Stimulated activated CD4-positive, alpha-beta T cell treated with anti-CD3 and anti-CD28 coated beads, Interleukin-4, amount 100 ng/mL, for 4 hours (primary cell): ENCODE data around the gene ARSH.
A peak's percentile ranks its signal among the peaks of the same experiment; 100 is the strongest.
"Not testable (repeated sequence)": the region's sequence is repeated elsewhere in the genome, so short reads cannot be mapped to it uniquely, and the experiment has no call there.

Source experiments
- DNase-seq, 2 experiments: peaks; one replicate each; pipeline ENCODE4 v3.0.0-alpha.2; 2020

The ARSH gene, protein sequence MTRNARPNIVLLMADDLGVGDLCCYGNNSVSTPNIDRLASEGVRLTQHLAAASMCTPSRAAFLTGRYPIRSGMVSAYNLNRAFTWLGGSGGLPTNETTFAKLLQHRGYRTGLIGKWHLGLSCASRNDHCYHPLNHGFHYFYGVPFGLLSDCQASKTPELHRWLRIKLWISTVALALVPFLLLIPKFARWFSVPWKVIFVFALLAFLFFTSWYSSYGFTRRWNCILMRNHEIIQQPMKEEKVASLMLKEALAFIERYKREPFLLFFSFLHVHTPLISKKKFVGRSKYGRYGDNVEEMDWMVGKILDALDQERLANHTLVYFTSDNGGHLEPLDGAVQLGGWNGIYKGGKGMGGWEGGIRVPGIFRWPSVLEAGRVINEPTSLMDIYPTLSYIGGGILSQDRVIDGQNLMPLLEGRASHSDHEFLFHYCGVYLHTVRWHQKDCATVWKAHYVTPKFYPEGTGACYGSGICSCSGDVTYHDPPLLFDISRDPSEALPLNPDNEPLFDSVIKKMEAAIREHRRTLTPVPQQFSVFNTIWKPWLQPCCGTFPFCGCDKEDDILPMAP

GRCh38 chrX:3006495-3006894, at the start of gene ARSH:
Gene ARSH, plus strand, starts transcription at chrX:3006546. Its CDS starts 67 bp downstream, at chrX:3006613.
- no peak for DNase-seq

DNA sequence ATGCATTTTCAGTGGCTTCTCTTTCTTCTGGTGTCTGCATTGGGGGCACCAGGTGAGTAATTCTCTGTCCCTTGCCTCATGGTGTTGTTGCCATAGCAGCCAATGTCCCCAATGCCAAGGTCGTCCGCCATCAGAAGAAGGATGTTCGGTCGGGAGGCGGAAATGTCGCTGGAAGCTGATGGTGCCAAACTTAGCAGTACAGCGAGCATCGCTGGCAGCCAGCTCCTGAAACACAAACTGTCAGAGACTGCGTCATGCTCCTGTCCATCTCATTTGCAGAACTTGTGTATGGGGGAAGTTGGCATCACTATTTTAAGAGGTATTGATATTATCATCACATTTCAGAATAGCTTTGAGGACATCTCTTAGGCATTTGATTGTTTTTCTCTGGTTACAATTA, 48.1 kb upstream of the ARSH start:
- no peak for DNase-seq

DNA sequence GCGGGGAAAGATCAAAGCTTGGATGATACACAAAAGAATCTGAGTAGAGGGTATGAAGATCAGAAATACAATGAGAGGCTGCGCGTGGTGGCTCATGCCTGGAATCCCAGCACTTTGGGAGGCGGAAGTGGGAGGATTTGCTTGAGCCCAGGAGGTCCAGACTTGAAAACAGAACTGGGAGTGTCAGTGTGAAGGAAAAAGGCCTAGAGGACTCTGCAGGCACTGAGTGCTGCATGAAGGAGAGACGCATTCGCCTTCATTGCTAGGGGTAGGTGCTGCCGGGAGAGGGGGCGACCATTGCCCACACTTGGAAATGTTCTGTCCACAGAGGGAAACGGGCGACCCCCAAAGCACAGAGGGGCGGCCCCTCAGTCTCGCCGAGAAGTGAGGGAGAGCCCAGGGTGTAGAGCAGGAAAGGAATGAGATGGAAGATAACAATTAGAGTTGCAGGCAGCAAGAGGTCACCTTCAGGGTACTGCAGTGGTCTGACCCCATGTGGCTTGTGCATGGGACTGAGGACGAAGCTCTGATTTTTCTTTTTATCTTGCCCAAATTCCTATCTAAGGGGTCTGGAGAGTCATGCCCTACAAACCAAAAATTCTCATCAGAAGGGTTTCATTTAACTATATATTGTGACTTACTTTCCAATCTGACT, 45.4 kb upstream of the ARSH start:
- no peak for DNase-seq

GRCh38 chrX:2962381-2962780, 44.0 kb upstream of the ARSH start:
- DNase-seq = no peak

DNA sequence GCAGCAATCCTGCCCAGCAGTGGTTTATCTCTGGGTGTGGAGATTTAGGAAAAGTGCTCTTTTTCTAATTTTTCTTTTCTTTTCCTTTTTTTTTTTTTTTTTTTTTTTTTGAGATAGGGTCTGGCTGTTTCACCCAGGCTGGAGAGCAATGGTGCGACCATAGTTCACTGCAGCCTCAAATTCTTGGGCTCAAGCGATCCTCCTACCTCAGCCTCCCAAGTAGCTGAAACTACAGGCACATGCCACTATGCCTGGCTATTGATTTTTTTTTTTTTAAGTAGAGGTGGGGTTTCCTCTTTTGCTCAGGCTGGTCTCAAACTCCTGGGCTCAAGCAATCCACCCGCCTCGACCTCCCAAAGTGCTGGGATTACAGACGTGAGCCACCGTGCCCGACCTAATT, 42.9 kb upstream of the ARSH start:
- DNase-seq = not testable (repeated sequence)

- DNase-seq = not testable (repeated sequence)
These were observed 42.2 kb upstream of the ARSH start for GRCh38 chrX:2963992-2964794.

DNA sequence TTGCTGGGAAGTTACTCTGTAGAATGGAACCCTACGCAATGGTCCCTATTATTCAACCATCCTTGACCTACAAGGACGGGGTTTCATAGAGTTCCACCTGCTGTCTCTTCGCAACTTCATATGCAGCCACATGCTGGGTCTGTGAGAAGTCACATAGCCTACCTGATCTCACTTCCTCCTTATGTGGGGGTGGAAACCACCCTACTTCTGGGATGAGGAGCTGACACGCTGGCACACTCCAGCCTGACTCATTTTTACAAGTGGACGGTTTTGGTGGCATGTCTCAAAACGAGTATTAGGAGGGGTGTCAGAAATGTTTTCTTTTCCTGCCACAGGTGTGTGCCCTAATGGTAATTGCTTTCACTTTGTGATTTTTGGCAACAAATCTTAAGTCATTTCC, 40.4 kb upstream of the ARSH start:
- no peak for DNase-seq

- DNase-seq = no peak
These were observed 39.3 kb upstream of the ARSH start for GRCh38 chrX:2967012-2967411.

GRCh38 chrX:2967584-2967983, 38.8 kb upstream of the ARSH start:
- no peak for DNase-seq

DNA sequence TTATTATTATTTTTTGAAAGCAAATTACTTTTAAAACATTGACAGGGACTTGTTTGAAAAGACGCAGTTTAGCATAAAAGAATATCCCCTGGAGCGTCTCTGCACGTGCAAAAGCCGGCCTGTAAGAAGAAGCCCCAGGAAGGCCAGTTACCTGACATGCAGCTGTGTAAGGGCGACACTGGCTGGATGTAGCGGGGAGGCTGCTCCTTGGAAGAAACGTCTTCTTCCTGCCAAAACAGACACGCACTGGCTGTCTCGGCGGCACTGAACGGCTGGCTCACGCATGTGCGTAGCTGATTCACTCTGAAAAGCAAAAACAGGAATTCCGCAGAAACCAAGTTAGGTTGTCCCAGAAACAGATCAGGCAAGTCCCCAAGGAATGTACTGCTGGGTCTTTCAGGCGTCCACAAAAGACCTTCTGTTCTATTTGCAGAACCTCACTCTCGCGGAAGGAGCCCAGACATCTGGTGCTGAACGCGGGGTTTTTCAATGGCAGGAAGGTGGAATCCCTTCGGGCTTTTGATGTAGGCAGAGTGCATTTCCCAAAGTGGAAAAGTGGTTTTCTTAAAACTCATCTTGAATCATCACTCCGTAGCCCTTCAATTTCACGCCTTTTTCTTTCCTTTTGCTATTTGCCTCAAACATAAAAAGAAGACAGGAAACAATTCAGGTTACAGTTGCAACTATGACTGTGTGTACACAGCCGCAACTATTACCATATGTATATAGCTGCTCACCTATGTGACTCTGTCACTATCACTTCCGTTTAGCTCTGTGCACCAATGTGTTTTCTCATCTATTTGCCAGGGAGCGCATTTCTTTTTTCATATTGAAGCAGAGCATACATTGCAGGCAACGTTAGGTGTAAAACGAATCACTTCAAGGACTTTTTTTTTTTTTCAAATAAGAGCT, 38.1 kb upstream of the ARSH start:
- DNase-seq = peak in 1 of 2 experiments; percentile 3

- no peak for DNase-seq
These were observed 37.3 kb upstream of the ARSH start for GRCh38 chrX:2969021-2969420.

DNA sequence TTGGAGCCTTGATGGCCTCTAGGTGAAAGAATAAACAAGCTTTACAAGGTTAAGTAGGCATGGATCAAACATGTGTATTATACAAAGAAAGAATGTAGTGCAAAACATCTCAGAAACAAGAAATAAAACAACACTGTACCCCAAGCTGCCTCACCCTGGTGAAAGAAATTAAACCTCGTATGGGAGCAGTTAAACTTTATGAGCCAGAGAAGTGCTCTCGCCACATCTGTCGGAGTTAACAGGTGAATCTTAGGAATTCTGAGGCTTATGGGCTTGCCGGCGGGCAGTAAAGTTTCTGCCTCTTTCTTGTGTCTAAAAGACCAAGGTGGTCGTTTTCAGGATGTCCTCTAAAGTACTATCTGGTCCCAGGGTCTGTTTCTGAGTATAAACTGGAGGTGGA, 34.0 kb upstream of the ARSH start:
- DNase-seq = no peak

DNA sequence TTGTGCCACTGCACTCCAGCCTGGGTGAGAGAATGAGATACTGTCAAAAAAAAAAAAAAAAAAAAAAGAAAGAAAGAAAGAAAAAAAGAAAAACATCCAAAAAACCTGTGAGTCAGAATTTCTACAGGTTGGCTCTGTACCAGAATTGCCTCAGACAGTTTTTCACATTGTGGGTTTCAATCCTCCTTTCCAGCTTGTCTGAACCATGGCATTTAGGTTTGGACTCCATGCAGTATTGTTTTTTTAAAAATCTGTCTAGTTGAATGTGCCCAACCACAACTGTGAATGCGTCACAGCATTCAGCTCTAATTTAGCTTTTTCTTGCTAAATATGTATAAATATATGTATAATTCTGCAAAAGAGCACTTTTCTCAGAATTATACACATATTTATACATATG, 31.4 kb upstream of the ARSH start:
- DNase-seq = no peak

DNA sequence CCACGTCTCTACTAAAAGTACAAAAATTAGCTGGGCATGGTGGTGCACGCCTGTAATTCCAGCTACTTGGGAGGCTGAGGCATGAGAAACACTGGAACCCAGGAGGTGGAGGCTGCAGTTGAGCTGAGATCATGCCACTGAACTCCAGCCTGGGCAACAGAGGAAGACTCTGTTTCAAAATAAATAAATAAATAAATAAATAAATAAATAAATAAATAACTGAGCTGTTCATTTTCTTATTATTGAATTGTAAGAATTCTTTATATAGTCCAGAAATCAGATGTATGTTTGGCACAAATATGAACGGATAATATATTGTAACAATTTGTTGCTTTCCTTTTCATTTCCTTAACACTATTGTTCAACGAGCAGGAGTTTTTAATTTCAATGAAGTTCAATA, 27.7 kb upstream of the ARSH start:
- DNase-seq = not testable (repeated sequence)

- no peak for DNase-seq
These were observed 22.0 kb upstream of the ARSH start for GRCh38 chrX:2984342-2984741.

GRCh38 chrX:2989565-2989964, 16.8 kb upstream of the ARSH start:
- DNase-seq = no peak

DNA sequence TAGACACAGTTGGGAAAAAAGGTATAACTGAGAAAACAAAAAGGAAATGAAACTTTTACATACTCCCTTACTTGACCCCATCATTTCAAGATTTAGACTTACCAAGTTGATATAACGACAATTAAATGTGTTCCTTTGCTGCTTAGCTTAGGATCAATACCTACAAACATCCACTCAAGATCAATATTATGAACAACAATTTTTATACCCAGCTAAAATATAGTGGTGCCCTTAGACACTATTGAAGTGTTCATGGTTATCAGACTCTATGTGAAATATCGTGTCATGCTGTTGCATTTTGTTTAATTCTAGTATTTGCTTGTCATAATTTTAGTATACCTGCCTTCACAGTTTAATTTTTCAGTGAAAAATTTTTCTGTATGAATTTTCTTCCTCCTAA, 4.2 kb downstream of the ARSH start:
- DNase-seq = no peak

DNA sequence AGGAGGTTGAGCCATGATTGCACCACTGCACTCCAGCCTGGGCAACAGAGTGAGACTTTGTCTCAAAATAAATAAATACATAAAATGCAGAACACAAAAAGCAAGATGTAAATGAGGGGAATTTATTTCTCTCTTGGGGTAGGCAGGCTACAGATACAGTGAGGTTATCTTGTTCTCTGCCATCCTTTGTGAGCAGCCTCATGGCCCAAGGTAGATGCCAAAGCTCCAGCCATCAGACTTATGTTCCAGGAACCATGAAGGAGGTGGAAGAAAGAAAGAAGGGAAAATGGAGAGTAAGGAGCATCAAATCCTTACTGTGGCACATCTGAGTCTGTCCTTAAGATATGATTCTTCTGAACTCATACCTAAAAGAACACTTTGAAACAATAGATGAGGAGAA, 11.1 kb downstream of the ARSH start:
- DNase-seq = no peak

DNA sequence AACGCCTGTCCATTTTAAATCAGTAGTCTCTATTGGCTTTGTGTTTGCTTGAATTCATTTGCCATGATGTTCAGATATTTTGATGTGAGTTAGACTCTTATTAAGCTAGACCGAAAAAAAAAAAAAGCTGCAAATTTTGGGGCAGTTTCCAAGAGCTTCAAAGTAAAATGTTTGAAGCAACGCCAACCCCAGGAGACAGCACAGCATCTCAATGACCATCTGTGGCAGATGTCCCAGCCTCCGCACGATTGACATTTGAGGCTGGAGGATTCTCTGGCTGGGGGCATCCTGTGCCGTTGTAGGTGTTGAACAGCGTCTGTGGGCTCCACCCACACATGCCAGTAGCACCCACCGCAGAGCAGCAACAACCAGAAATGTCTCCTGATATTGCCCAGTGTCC, 17.8 kb downstream of the ARSH start:
- DNase-seq = no peak

GRCh38 chrX:3026074-3026815, 19.9 kb downstream of the ARSH start:
- DNase-seq = no peak

DNA sequence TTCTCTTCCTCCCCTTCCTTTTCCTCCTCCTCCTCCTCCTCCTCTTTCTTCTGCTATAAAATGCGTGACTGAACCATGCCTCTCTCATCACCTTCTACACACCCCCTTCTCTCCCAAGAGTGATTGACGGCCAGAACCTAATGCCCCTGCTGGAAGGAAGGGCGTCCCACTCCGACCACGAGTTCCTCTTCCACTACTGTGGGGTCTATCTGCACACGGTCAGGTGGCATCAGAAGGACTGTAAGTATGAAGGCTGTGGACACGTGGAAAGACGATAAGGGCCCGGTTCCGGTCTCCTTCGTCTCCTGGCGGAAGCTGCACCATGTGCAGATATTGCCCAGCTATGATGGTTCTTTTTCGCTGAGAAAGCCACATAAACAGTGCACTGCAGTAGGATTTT, 22.8 kb downstream of the ARSH start:
- no peak for DNase-seq

- DNase-seq = no peak
These were observed 30.9 kb downstream of the ARSH start for GRCh38 chrX:3037218-3037617.
